NCI-H2196 (cell line): ENCODE data around the gene ZIC3.
"Not testable (repeated sequence)": the region's sequence is repeated elsewhere in the genome, so short reads cannot be mapped to it uniquely, and the experiment has no call there.

Source experiments
- DNase-seq: peaks from one replicate; lab custom pipeline; 2025; ENCODE audit not compliant: unreplicated experiment; lab: John Stamatoyannopoulos, UW

ZIC3 gene

GRCh38 chrX:137565921-137566745 is at the start of gene ZIC3:
Gene ZIC3 (plus strand): TSS chrX:137566127. CDS start chrX:137566692, 565 bp downstream.
- no peak for DNase-seq

- no peak for DNase-seq
These were observed 46.5 kb upstream of the ZIC3 start for GRCh38 chrX:137519459-137519858.

GRCh38 chrX:137545711-137546651 is 19.9 kb upstream of the ZIC3 start:
- no peak for DNase-seq

- DNase-seq = no peak
These were observed 18.6 kb upstream of the ZIC3 start for GRCh38 chrX:137547291-137547690.

GRCh38 chrX:137548261-137548660 is 17.7 kb upstream of the ZIC3 start:
- DNase-seq = no peak

- DNase-seq = no peak
These were observed 16.9 kb upstream of the ZIC3 start for GRCh38 chrX:137549073-137549472.

- DNase-seq = no peak
These were observed 15.9 kb upstream of the ZIC3 start for GRCh38 chrX:137549851-137550664.

- DNase-seq = no peak
These were observed 15.2 kb upstream of the ZIC3 start for GRCh38 chrX:137550665-137551261.

- DNase-seq = not testable (repeated sequence)
These were observed 13.8 kb upstream of the ZIC3 start for GRCh38 chrX:137552098-137552497.

- no peak for DNase-seq
These were observed 3.8 kb upstream of the ZIC3 start for GRCh38 chrX:137562096-137562495.

GRCh38 chrX:137563681-137564651 is 2.0 kb upstream of the ZIC3 start:
- no peak for DNase-seq

GRCh38 chrX:137565318-137565904 is 516 bp upstream of the ZIC3 start:
- no peak for DNase-seq

GRCh38 chrX:137566746-137567679 is 1.1 kb downstream of the ZIC3 start:
- no peak for DNase-seq

GRCh38 chrX:137567682-137568232 is 1.8 kb downstream of the ZIC3 start:
- DNase-seq = no peak

GRCh38 chrX:137568741-137569469 is 3.0 kb downstream of the ZIC3 start:
- DNase-seq = no peak

- no peak for DNase-seq
These were observed 3.6 kb downstream of the ZIC3 start for GRCh38 chrX:137569470-137569891.
